ENCODE measurements around the gene ADRA2B.

ADRA2B gene

GRCh38 chr2:96103761-96104486, 12.4 kb downstream of the ADRA2B start:
- ChIA-PET POLR2A (no interaction called here), CTCF (no interaction called here)
- TF ChIP-seq TARDBP (IDR thresholded peaks at IDR 0.05) (no peak), L3MBTL2 (conservative IDR thresholded peaks at IDR 0.05) (no peak), BHLHE40 (IDR thresholded peaks at IDR 0.05; ENCODE audit: borderline replicate concordance) (no peak), LEF1 (IDR thresholded peaks at IDR 0.05; ENCODE audit: borderline replicate concordance) (no peak), FOXK2 (IDR thresholded peaks at IDR 0.05) (no peak), ARNT (IDR thresholded peaks at IDR 0.05) (no peak), HDGF (IDR thresholded peaks at IDR 0.05; ENCODE audit: borderline replicate concordance) (no peak), CTBP1 (IDR thresholded peaks at IDR 0.05; ENCODE audit: borderline replicate concordance) (no peak)
- no peak for DNase-seq (ENCODE audit: extremely low spot score)

- POLR2A ChIA-PET: no interaction called here
- DNase-seq (ENCODE audit: extremely low spot score): no peak
- CTCF ChIA-PET: interaction anchor here (1.1 kb wide), 1 partner anchor 71 kb away, joined by 3 read pairs; no protein-coding TSS in a partner anchor
- TF ChIP-seq HDGF (IDR thresholded peaks at IDR 0.05; ENCODE audit: borderline replicate concordance) (no peak), LEF1 (IDR thresholded peaks at IDR 0.05; ENCODE audit: borderline replicate concordance) (no peak), SP1 (IDR thresholded peaks at IDR 0.05) (no peak), FOXA1 (IDR thresholded peaks at IDR 0.05) (no peak), FOXK2 (IDR thresholded peaks at IDR 0.05) (no peak), ZNF384 (IDR thresholded peaks at IDR 0.05) (no peak), ELF4 (IDR thresholded peaks at IDR 0.05) (no peak), CTBP1 (IDR thresholded peaks at IDR 0.05; ENCODE audit: borderline replicate concordance) (no peak), SUZ12 (IDR thresholded peaks at IDR 0.05) (no peak), PKNOX1 (IDR thresholded peaks at IDR 0.05) (no peak)
Observed at GRCh38 chr2:96103187-96103601, 13.2 kb downstream of the ADRA2B start.

DNA sequence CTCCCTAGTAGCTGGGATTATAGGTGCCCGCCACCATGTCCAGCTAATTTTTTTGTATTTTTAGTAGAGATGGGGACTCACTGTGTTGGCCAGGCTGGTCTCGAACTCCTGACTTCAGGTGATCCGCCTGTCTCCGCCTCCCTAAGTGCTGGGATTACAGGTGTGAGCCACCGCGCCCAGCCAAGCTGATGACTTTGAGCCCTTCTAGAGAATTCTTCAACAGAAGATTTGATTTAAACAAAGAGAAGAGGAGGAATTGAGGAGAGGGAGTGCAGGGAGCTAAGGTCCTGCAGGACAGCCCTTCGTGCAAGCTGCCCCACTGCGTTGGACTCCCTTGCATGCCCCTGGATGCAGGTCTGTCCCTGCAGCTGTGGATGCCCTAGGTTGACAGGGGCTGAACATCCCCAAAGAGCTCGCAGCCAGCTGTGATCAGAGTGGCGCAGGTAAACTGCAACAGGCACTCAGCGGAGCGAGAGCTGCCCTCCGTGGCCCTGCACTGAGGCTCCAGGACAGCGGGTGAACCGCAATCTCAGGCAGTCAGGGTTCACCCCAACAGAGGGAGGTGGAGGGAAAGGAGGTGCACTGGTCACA, 13.7 kb downstream of the ADRA2B start:
- DNase-seq (ENCODE audit: extremely low spot score): no peak
- POLR2A ChIA-PET: interaction anchor here (1.2 kb wide), 1 partner anchor 19 kb away, joined by 4 read pairs; no protein-coding TSS in a partner anchor
- TF ChIP-seq CTBP1 (IDR thresholded peaks at IDR 0.05; ENCODE audit: borderline replicate concordance): no peak
- TF ChIP-seq L3MBTL2 (conservative IDR thresholded peaks at IDR 0.05): no peak
- no peak for TF ChIP-seq TARDBP (IDR thresholded peaks at IDR 0.05)
- TF ChIP-seq ZNF384 (IDR thresholded peaks at IDR 0.05): no peak
- no peak for TF ChIP-seq HDGF (IDR thresholded peaks at IDR 0.05; ENCODE audit: borderline replicate concordance)
- no peak for TF ChIP-seq SP1 (IDR thresholded peaks at IDR 0.05)
- no peak for TF ChIP-seq BHLHE40 (IDR thresholded peaks at IDR 0.05; ENCODE audit: borderline replicate concordance)
- no peak for TF ChIP-seq ARNT (IDR thresholded peaks at IDR 0.05)
- no peak for TF ChIP-seq FOXK2 (IDR thresholded peaks at IDR 0.05)
- TF ChIP-seq SUZ12 (IDR thresholded peaks at IDR 0.05): no peak
- no peak for TF ChIP-seq LEF1 (IDR thresholded peaks at IDR 0.05; ENCODE audit: borderline replicate concordance)
- TF ChIP-seq NFRKB (IDR thresholded peaks at IDR 0.05): no peak
- no peak for TF ChIP-seq ELF4 (IDR thresholded peaks at IDR 0.05)
- no peak for TF ChIP-seq FOXA1 (IDR thresholded peaks at IDR 0.05)
- no peak for TF ChIP-seq PKNOX1 (IDR thresholded peaks at IDR 0.05)
- TF ChIP-seq FOXM1 (IDR thresholded peaks at IDR 0.05; ENCODE audit: borderline replicate concordance): no peak
- CTCF ChIA-PET: interaction anchor here (1.1 to 1.3 kb wide), 3 partner anchors 14 to 80 kb away, joined by 3 to 5 read pairs (median 3); no protein-coding TSS in a partner anchor

GRCh38 chr2:96100893-96101304, 15.5 kb downstream of the ADRA2B start:
- ChIA-PET POLR2A (no interaction called here), CTCF (no interaction called here)
- TF ChIP-seq ARNT (IDR thresholded peaks at IDR 0.05) (no peak), SP1 (IDR thresholded peaks at IDR 0.05) (no peak), LEF1 (IDR thresholded peaks at IDR 0.05; ENCODE audit: borderline replicate concordance) (no peak), L3MBTL2 (conservative IDR thresholded peaks at IDR 0.05) (no peak), FOXM1 (IDR thresholded peaks at IDR 0.05; ENCODE audit: borderline replicate concordance) (no peak), SUZ12 (IDR thresholded peaks at IDR 0.05) (no peak), ZNF384 (IDR thresholded peaks at IDR 0.05) (no peak), NFRKB (IDR thresholded peaks at IDR 0.05) (no peak)
- no peak for DNase-seq (ENCODE audit: extremely low spot score)

DNA sequence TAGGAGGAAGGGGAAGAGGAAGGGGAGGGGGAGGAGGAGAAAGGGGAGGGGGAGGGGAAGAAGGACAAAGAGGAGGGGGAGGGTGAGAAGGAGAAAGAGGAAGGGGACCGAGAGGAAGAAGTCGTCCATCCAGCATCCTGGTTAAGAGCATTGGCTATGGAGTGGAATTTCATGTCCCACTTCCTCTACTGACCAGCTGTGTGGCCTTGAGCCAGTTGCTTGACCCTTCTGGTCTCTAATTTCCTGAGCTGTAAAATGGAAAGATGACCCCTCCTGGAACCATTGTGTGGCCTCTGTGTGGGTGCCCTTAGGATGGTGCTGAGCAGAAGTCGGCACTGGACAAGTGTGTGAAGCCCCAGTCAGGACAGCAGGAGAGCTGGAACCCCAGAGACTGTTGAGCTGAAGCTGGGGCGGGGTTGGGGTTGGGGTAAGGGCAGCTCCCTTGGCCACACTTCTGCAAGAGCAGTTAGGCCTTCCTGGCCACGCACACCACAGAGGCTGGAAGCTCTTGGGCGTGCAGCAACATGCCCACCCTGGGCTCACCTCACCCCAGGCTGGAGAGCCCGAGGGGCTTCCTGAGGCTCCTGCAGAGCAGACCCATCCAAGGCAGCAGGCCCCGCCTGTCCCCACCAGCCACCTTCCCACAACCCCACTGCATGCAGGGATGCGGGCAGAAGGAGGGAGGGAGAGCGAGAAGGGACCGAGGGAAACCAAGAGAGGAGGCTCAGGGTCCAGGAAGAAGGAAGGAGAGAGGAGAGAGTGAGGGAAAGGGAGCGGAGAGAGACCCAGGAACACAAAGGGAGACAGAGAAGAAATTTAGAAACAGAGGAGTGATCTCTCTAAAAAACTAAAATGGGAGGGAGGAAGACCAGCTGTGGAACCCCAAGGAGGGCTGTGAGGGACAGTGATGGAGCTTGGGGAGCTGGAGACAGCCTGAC, 16.2 kb downstream of the ADRA2B start:
- POLR2A ChIA-PET: no interaction called here

More for the DNA sequence above, 16.2 kb downstream of the ADRA2B start:
- CTCF ChIA-PET: no interaction called here
- TF ChIP-seq FOXA1 (IDR thresholded peaks at IDR 0.05) (no peak), TARDBP (IDR thresholded peaks at IDR 0.05) (no peak), FOXM1 (IDR thresholded peaks at IDR 0.05; ENCODE audit: borderline replicate concordance) (no peak), NFRKB (IDR thresholded peaks at IDR 0.05) (no peak), BHLHE40 (IDR thresholded peaks at IDR 0.05; ENCODE audit: borderline replicate concordance) (no peak)
- no peak for DNase-seq (ENCODE audit: extremely low spot score)

Data from HEK293T (cell line).